ENCODE results near the gene DIP2C.
"Not testable (repeated sequence)": the region's sequence is repeated elsewhere in the genome, so short reads cannot be mapped to it uniquely, and the experiment has no call there.

Gene DIP2C

GRCh38 chr10:452512-453426 is 236.7 kb downstream of the DIP2C start:
- 0 out of 2 replicates have a peak, but pooled peaks have one; percentile 7 for TF ChIP-seq CTCF (IDR thresholded peaks at IDR 0.05; ENCODE audit: control insufficient read depth, extremely low read depth, insufficient read depth)
- H3K4me3 ChIP-seq (ENCODE audit: low read depth, low read length), result no peak overlapping the region
- DNase-seq (ENCODE audit: low read depth), result no peak

GRCh38 chr10:451856-452255 is 237.6 kb downstream of the DIP2C start:
- TF ChIP-seq CTCF (IDR thresholded peaks at IDR 0.05; ENCODE audit: control insufficient read depth, extremely low read depth, insufficient read depth), result no peak
- no peak overlapping the region for H3K4me3 ChIP-seq (ENCODE audit: low read depth, low read length)
- DNase-seq (ENCODE audit: low read depth), result no peak

- DNase-seq (ENCODE audit: low read depth), result no peak
- no peak overlapping the region for H3K4me3 ChIP-seq (ENCODE audit: low read depth, low read length)
- no peak for TF ChIP-seq CTCF (IDR thresholded peaks at IDR 0.05; ENCODE audit: control insufficient read depth, extremely low read depth, insufficient read depth)
Measured at GRCh38 chr10:451021-451471, 238.4 kb downstream of the DIP2C start.

- H3K4me3 ChIP-seq (ENCODE audit: low read depth, low read length), result no peak overlapping the region
- no peak for DNase-seq (ENCODE audit: low read depth)
Measured at GRCh38 chr10:450463-450862, 239.0 kb downstream of the DIP2C start.

GRCh38 chr10:449331-449730 is 240.1 kb downstream of the DIP2C start:
- not testable (repeated sequence) for DNase-seq (ENCODE audit: low read depth)

More at GRCh38 chr10:450463-450862, 239.0 kb downstream of the DIP2C start:
- no peak for TF ChIP-seq CTCF (IDR thresholded peaks at IDR 0.05; ENCODE audit: control insufficient read depth, extremely low read depth, insufficient read depth)

GRCh38 chr10:443459-443858 is 246.0 kb downstream of the DIP2C start:
- DNase-seq (ENCODE audit: low read depth), result no peak
- H3K4me3 ChIP-seq (ENCODE audit: low read depth, low read length), result no peak overlapping the region
- TF ChIP-seq CTCF (IDR thresholded peaks at IDR 0.05; ENCODE audit: control insufficient read depth, extremely low read depth, insufficient read depth), result no peak

More at GRCh38 chr10:449331-449730, 240.1 kb downstream of the DIP2C start:
- H3K4me3 ChIP-seq (ENCODE audit: low read depth, low read length), result not testable (repeated sequence)

GRCh38 chr10:442209-442608 is 247.3 kb downstream of the DIP2C start:
- DNase-seq (ENCODE audit: low read depth), result no peak
- no peak for TF ChIP-seq CTCF (IDR thresholded peaks at IDR 0.05; ENCODE audit: control insufficient read depth, extremely low read depth, insufficient read depth)
- no peak overlapping the region for H3K4me3 ChIP-seq (ENCODE audit: low read depth, low read length)
